SK-N-SH (cell line): ENCODE results near the gene MVB12B. TPM values are rescaled to one million over a fixed set of nuclear protein-coding genes. Genes with fewer than 3 reads are reported as not detected.

Source experiments
- CTCF ChIA-PET: fragments of 300-600, 350-600 bp; formaldehyde crosslinking; extraction: SDS; loops from one replicate; lab custom pipeline; 2021; lab: Yijun Ruan, JAX
- POLR2A ChIA-PET: fragments of 350-600 bp; sonication (Branson Sonifier 250); formaldehyde crosslinking; extraction: SDS; loops from one replicate; lab custom pipeline; 2020; ENCODE audit warnings: antibody characterized with exemption, inconsistent platforms; lab: Yijun Ruan, JAX
- DNase-seq: peaks from one replicate; pipeline ENCODE4 v3.0.0; 2012
- H2AFZ ChIP-seq: fragments of 200-600 bp; sonication (generic); 2 replicates; pipeline ENCODE4 v1.8.1; 2016; ENCODE audit warnings: antibody characterized with exemption, mild to moderate bottlenecking, low read depth
- H3F3A ChIP-seq: fragments of 200-600 bp; sonication (generic); replicated peaks from 2 replicates; pipeline ENCODE3; 2016; ENCODE audit warnings: antibody characterized with exemption, mild to moderate bottlenecking; ENCODE audit not compliant: insufficient read depth
- H3K27ac ChIP-seq, 2 experiments: fragments of 200-500 bp in 1 of 2; fragments of 200-600 bp in 1 of 2; sonication (Bioruptor generic) in 1 of 2; sonication (generic), shearing (Covaris generic) in 1 of 2; 2 replicates each; pipeline versions ENCODE4 v1.5.1 to v1.6.1; 2014 to 2016; ENCODE audit warnings: low read depth in 2 of 2, inconsistent platforms in 1 of 2, low read length in 1 of 2, mild to moderate bottlenecking in 1 of 2, mixed read lengths in 1 of 2
- H3K27me3 ChIP-seq: fragments of 200-600 bp; sonication (generic), shearing (Covaris generic); 2 replicates; pipeline ENCODE4 v1.6.1; 2016; ENCODE audit warnings: mixed run types; ENCODE audit not compliant: insufficient read depth
- H3K36me3 ChIP-seq, 2 experiments: fragments of 200-500 bp in 1 of 2; fragments of 200-600 bp in 1 of 2; sonication (Bioruptor generic) in 1 of 2; sonication (generic) in 1 of 2; replicated peaks in 1 of 2; 2 replicates each; pipeline versions ENCODE3 to v1.5.1; 2014 to 2016; ENCODE audit warnings: low read length in 1 of 2, mild to moderate bottlenecking in 1 of 2; ENCODE audit not compliant: insufficient read depth in 2 of 2, control insufficient read depth in 1 of 2
- H3K4me1 ChIP-seq, 2 experiments: fragments of 200-500 bp in 1 of 2; fragments of 200-600 bp in 1 of 2; sonication (Bioruptor generic) in 1 of 2; sonication (generic), shearing (Covaris generic) in 1 of 2; 2 replicates each; pipeline versions ENCODE4 v1.5.1 to v1.6.1; 2014 to 2016; ENCODE audit warnings: low read depth in 1 of 2, low read length in 1 of 2, mixed run types in 1 of 2; ENCODE audit not compliant: insufficient read depth in 2 of 2, control insufficient read depth in 1 of 2
- H3K4me2 ChIP-seq: fragments of 200-600 bp; sonication (generic), shearing (Covaris generic); 2 replicates; pipeline ENCODE4 v1.6.1; 2017; ENCODE audit warnings: mixed run types
- H3K4me3 ChIP-seq, 2 experiments: fragments of 200-500 bp in 1 of 2; fragments of 200-600 bp in 1 of 2; sonication (Bioruptor generic) in 1 of 2; sonication (generic), shearing (Covaris generic) in 1 of 2; 2 replicates each; pipeline versions ENCODE4 v1.5.1 to v1.8.1; 2014 to 2016; ENCODE audit warnings: low read depth in 2 of 2, inconsistent platforms in 1 of 2, low read length in 1 of 2, mild to moderate bottlenecking in 1 of 2, mixed read lengths in 1 of 2, moderate library complexity in 1 of 2
- H3K79me2 ChIP-seq: fragments of 200-600 bp; sonication (generic); 2 replicates; pipeline ENCODE4 v1.8.1; 2017; ENCODE audit warnings: mild to moderate bottlenecking; ENCODE audit not compliant: insufficient read depth
- H3K9ac ChIP-seq: fragments of 200-600 bp; sonication (generic); 2 replicates; pipeline ENCODE4 v1.6.1; 2017; ENCODE audit warnings: mixed run types
- H3K9me2 ChIP-seq: fragments of 200-600 bp; sonication (generic); 2 replicates; pipeline ENCODE4 v1.6.1; 2017; ENCODE audit warnings: mixed run types
- H3K9me3 ChIP-seq: fragments of 200-600 bp; sonication (generic); 2 replicates; pipeline ENCODE4 v1.6.1; 2017; ENCODE audit warnings: mixed run types, mild to moderate bottlenecking, moderate library complexity
- H4K20me1 ChIP-seq: fragments of 200-600 bp; sonication (generic); 2 replicates; pipeline ENCODE4 v1.6.1; 2017; ENCODE audit warnings: mild to moderate bottlenecking, mixed run types; ENCODE audit not compliant: insufficient read depth
- CHD2 ChIP-seq: fragments of 150-350 bp; IDR thresholded peaks from 2 replicates; pipeline ENCODE4 v1.6.1; 2018; ENCODE audit warnings: low read length; ENCODE audit not compliant: partially characterized antibody
- ELF1 ChIP-seq: IDR thresholded peaks from 2 replicates; pipeline ENCODE4 v1.4.0; 2012
- EP300 ChIP-seq, 2 experiments: IDR thresholded peaks; 2 replicates each; pipeline versions ENCODE4 v1.4.0 to v1.6.1; 2012; ENCODE audit warnings: borderline replicate concordance in 1 of 2, low read depth in 1 of 2, low read length in 1 of 2
- EZH2phosphoT487 ChIP-seq: fragments of 200-600 bp; sonication (generic); IDR thresholded peaks from 2 replicates; pipeline ENCODE4 v1.6.1; 2017; ENCODE audit warnings: low read depth, mixed run types, mild to moderate bottlenecking, antibody characterized with exemption, moderate library complexity, borderline replicate concordance
- FOXM1 ChIP-seq: IDR thresholded peaks from 2 replicates; pipeline ENCODE4 v1.4.0; 2012; ENCODE audit warnings: low read depth, mild to moderate bottlenecking
- JUND ChIP-seq: IDR thresholded peaks from 2 replicates; pipeline ENCODE4 v1.4.0; 2012
- MEF2A ChIP-seq: IDR thresholded peaks from 2 replicates; pipeline ENCODE4 v1.4.0; 2012; ENCODE audit warnings: low read depth, borderline replicate concordance
- POLR2AphosphoS5 ChIP-seq: IDR thresholded peaks from 2 replicates; pipeline ENCODE4 v1.6.1; 2012; ENCODE audit warnings: low read depth, low read length
- RAD21 ChIP-seq: IDR thresholded peaks from 2 replicates; pipeline ENCODE4 v1.6.1; 2012; ENCODE audit warnings: mild to moderate bottlenecking, low read length
- RFX5 ChIP-seq: IDR thresholded peaks from 2 replicates; pipeline ENCODE4 v1.6.1; 2012; ENCODE audit warnings: mild to moderate bottlenecking, improper control_type of control experiment, low read length
- RXRA ChIP-seq: IDR thresholded peaks from 2 replicates; pipeline ENCODE4 v1.4.0; 2012; ENCODE audit warnings: low read depth, mild to moderate bottlenecking, borderline replicate concordance
- SMC3 ChIP-seq: IDR thresholded peaks from 2 replicates; pipeline ENCODE4 v1.6.1; 2012; ENCODE audit warnings: low read depth, low read length, improper control_type of control experiment
- TAF1 ChIP-seq: IDR thresholded peaks from 2 replicates; pipeline ENCODE4 v1.6.1; 2012; ENCODE audit warnings: low read depth, mild to moderate bottlenecking, low read length, moderate library complexity, borderline replicate concordance
- TCF12 ChIP-seq: IDR thresholded peaks from 2 replicates; pipeline ENCODE4 v1.4.0; 2012
- WGBS: methylation state at CpG from one replicate; pipeline ENCODE4 v1.1.6; 2017; ENCODE audit warnings: low lambda C conversion rate; 5-methylcytosine and 5-hydroxymethylcytosine counted together
- polyA plus RNA-seq, 3 experiments: library from polyadenylated mRNA; depleted of rRNA; stranded (reverse); fragments of >200 nt; gene quantifications; 2 replicates each; pipeline ENCODE4 v1.2.3, GENCODE V29; 2012
- TF ChIP-seq, protein P1 (sequence below): fragments of 150-350 bp; IDR thresholded peaks from 2 replicates; pipeline ENCODE4 v1.6.1; 2017; ENCODE audit warnings: antibody characterized with exemption, low read length, low read depth, borderline replicate concordance
- TF ChIP-seq, protein P2 (sequence below): fragments of 150-350 bp; IDR thresholded peaks from 2 replicates; pipeline ENCODE4 v1.6.1; 2016; ENCODE audit warnings: mild to moderate bottlenecking, low read depth, low read length
- TF ChIP-seq, protein P3 (sequence below): IDR thresholded peaks from 2 replicates; pipeline ENCODE4 v1.4.0; 2012; ENCODE audit warnings: low read depth
- TF ChIP-seq, protein P4 (sequence below): IDR thresholded peaks from 2 replicates; pipeline ENCODE4 v1.6.1; 2012; ENCODE audit warnings: mild to moderate bottlenecking, low read depth, low read length, moderate library complexity
- TF ChIP-seq, protein P5 (sequence below): IDR thresholded peaks from 2 replicates; pipeline ENCODE4; 2012
- TF ChIP-seq, protein P6 (sequence below): IDR thresholded peaks from 2 replicates; pipeline ENCODE4 v1.4.0; 2012; ENCODE audit warnings: low read depth, borderline replicate concordance

Gene MVB12B
- polyA plus RNA-seq, 1 of the 3 experiments (the other 2 are of a cell fraction), result 5.1 TPM

DNA sequence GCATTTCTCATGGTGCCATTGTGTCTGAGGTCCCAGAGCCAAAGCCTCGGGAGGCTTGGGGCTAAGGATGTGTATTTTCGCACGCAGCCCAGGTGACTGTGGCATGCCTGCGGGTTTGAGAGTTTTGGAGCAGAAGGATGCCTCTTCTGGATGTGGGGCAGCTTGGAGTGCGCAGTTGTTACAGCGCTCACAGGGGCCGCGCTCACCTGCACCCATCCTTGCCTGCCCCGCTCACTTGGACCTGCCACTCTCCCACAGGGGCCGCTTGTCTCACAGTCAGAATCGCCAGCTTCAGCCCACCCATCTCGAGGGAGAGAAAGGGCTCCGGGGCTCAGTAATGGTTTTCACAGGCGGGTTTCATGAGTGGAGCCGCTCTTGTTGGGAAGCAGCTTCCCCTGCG, 132.9 kb downstream of the MVB12B start:
- POLR2A ChIA-PET, result no interaction called here

More for the DNA sequence above, 132.9 kb downstream of the MVB12B start:
- Histone ChIP-seq H3K36me3 (peaks cover 0 to 2% of the 10 kb centered on the region in 2 experiments), H3K4me3 (no peak overlapping the region), H3K9me2 (no peaks in the 10 kb centered on the region), H2AFZ (no peak overlapping the region), H3K9me3 (no peaks in the 10 kb centered on the region), H3F3A (no peaks in the 10 kb centered on the region), H3K9ac (no peak overlapping the region), H3K4me2 (no peak overlapping the region), H3K27me3 (no peaks in the 10 kb centered on the region), H4K20me1 (no peaks in the 10 kb centered on the region), H3K27ac (no peak overlapping the region), H3K4me1 (no peaks in the 10 kb centered on the region), H3K79me2 (no peaks in the 10 kb centered on the region)
- DNase-seq, result no peak
- CTCF ChIA-PET, result interaction anchor here (0.7 kb wide), 1 partner anchor 15 kb away, joined by 3 read pairs; no protein-coding TSS in a partner anchor
- WGBS, result 96% methylated on average over 5 of the region's 16 CpGs
- no peak for TF ChIP-seq SMC3
- no peak for TF ChIP-seq JUND
- TF ChIP-seq CHD2, result no peak
- TF ChIP-seq, protein P1, sequence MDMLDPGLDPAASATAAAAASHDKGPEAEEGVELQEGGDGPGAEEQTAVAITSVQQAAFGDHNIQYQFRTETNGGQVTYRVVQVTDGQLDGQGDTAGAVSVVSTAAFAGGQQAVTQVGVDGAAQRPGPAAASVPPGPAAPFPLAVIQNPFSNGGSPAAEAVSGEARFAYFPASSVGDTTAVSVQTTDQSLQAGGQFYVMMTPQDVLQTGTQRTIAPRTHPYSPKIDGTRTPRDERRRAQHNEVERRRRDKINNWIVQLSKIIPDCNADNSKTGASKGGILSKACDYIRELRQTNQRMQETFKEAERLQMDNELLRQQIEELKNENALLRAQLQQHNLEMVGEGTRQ, result no peak
- TF ChIP-seq, protein P2, sequence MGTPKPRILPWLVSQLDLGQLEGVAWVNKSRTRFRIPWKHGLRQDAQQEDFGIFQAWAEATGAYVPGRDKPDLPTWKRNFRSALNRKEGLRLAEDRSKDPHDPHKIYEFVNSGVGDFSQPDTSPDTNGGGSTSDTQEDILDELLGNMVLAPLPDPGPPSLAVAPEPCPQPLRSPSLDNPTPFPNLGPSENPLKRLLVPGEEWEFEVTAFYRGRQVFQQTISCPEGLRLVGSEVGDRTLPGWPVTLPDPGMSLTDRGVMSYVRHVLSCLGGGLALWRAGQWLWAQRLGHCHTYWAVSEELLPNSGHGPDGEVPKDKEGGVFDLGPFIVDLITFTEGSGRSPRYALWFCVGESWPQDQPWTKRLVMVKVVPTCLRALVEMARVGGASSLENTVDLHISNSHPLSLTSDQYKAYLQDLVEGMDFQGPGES, result no peak
- TF ChIP-seq, protein P3, sequence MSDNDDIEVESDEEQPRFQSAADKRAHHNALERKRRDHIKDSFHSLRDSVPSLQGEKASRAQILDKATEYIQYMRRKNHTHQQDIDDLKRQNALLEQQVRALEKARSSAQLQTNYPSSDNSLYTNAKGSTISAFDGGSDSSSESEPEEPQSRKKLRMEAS, result no peak
- no peak for TF ChIP-seq RFX5
- TF ChIP-seq MEF2A, result no peak
- TF ChIP-seq, protein P4, sequence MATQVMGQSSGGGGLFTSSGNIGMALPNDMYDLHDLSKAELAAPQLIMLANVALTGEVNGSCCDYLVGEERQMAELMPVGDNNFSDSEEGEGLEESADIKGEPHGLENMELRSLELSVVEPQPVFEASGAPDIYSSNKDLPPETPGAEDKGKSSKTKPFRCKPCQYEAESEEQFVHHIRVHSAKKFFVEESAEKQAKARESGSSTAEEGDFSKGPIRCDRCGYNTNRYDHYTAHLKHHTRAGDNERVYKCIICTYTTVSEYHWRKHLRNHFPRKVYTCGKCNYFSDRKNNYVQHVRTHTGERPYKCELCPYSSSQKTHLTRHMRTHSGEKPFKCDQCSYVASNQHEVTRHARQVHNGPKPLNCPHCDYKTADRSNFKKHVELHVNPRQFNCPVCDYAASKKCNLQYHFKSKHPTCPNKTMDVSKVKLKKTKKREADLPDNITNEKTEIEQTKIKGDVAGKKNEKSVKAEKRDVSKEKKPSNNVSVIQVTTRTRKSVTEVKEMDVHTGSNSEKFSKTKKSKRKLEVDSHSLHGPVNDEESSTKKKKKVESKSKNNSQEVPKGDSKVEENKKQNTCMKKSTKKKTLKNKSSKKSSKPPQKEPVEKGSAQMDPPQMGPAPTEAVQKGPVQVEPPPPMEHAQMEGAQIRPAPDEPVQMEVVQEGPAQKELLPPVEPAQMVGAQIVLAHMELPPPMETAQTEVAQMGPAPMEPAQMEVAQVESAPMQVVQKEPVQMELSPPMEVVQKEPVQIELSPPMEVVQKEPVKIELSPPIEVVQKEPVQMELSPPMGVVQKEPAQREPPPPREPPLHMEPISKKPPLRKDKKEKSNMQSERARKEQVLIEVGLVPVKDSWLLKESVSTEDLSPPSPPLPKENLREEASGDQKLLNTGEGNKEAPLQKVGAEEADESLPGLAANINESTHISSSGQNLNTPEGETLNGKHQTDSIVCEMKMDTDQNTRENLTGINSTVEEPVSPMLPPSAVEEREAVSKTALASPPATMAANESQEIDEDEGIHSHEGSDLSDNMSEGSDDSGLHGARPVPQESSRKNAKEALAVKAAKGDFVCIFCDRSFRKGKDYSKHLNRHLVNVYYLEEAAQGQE, result no peak
- no peak for TF ChIP-seq TCF12
- TF ChIP-seq EZH2phosphoT487, result no peak
- no peak for TF ChIP-seq RAD21
- no peak for TF ChIP-seq TAF1
- no peak for TF ChIP-seq ELF1
- no peak for TF ChIP-seq EP300 (IDR thresholded peaks at IDR 0.05; ENCODE audit: borderline replicate concordance in 1 of 2, low read depth in 1 of 2, low read length in 1 of 2)
- TF ChIP-seq, protein P5, sequence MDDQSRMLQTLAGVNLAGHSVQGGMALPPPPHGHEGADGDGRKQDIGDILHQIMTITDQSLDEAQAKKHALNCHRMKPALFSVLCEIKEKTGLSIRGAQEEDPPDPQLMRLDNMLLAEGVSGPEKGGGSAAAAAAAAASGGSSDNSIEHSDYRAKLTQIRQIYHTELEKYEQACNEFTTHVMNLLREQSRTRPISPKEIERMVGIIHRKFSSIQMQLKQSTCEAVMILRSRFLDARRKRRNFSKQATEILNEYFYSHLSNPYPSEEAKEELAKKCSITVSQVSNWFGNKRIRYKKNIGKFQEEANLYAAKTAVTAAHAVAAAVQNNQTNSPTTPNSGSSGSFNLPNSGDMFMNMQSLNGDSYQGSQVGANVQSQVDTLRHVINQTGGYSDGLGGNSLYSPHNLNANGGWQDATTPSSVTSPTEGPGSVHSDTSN, result no peak
- no peak for TF ChIP-seq POLR2AphosphoS5
- TF ChIP-seq FOXM1, result no peak
- TF ChIP-seq, protein P6, sequence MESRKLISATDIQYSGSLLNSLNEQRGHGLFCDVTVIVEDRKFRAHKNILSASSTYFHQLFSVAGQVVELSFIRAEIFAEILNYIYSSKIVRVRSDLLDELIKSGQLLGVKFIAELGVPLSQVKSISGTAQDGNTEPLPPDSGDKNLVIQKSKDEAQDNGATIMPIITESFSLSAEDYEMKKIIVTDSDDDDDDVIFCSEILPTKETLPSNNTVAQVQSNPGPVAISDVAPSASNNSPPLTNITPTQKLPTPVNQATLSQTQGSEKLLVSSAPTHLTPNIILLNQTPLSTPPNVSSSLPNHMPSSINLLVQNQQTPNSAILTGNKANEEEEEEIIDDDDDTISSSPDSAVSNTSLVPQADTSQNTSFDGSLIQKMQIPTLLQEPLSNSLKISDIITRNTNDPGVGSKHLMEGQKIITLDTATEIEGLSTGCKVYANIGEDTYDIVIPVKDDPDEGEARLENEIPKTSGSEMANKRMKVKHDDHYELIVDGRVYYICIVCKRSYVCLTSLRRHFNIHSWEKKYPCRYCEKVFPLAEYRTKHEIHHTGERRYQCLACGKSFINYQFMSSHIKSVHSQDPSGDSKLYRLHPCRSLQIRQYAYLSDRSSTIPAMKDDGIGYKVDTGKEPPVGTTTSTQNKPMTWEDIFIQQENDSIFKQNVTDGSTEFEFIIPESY, result no peak
- TF ChIP-seq RXRA, result no peak
